Measurements from ENCODE around the gene OR8G1.
"Not testable (repeated sequence)": the region's sequence is repeated elsewhere in the genome, so short reads cannot be mapped to it uniquely, and the experiment has no call there.

OR8G1 gene

GRCh38 chr11:124233376-124233775 lies 7.5 kb upstream of the OR8G1 start:
- DNase-seq (ENCODE audit: low read depth in 2 of 2, low spot score in 1 of 2) = no peak

GRCh38 chr11:124238512-124238911 lies 2.4 kb upstream of the OR8G1 start:
- no peak for DNase-seq (ENCODE audit: low read depth in 2 of 2, low spot score in 1 of 2)

- not testable (repeated sequence) for DNase-seq (ENCODE audit: low read depth in 2 of 2, low spot score in 1 of 2)
Observed at GRCh38 chr11:124249869-124250268, 9.0 kb downstream of the OR8G1 start.

- DNase-seq (ENCODE audit: low read depth in 2 of 2, low spot score in 1 of 2) = no peak
Observed at GRCh38 chr11:124256076-124256475, 15.2 kb downstream of the OR8G1 start, which contains the start of gene OR8G5. OR8G5 (plus strand) TSS chr11:124256376; CDS start chr11:124264932, 8,556 bp downstream.

- not testable (repeated sequence) for DNase-seq (ENCODE audit: low read depth in 2 of 2, low spot score in 1 of 2)
Observed at GRCh38 chr11:124265041-124265440, 24.1 kb downstream of the OR8G1 start.

GRCh38 chr11:124270886-124271285 lies 30.0 kb downstream of the OR8G1 start:
- not testable (repeated sequence) for DNase-seq (ENCODE audit: low read depth in 2 of 2, low spot score in 1 of 2)

- DNase-seq (ENCODE audit: low read depth in 2 of 2, low spot score in 1 of 2) = no peak
Observed at GRCh38 chr11:124274000-124274399, 33.1 kb downstream of the OR8G1 start.

GRCh38 chr11:124276081-124276480 lies 35.2 kb downstream of the OR8G1 start:
- DNase-seq (ENCODE audit: low read depth in 2 of 2, low spot score in 1 of 2) = no peak

GRCh38 chr11:124277207-124277606 lies 36.3 kb downstream of the OR8G1 start:
- no peak for DNase-seq (ENCODE audit: low read depth in 2 of 2, low spot score in 1 of 2)

- no peak for DNase-seq (ENCODE audit: low read depth in 2 of 2, low spot score in 1 of 2)
Observed at GRCh38 chr11:124277804-124278203, 36.9 kb downstream of the OR8G1 start.

GRCh38 chr11:124278261-124278660 lies 37.4 kb downstream of the OR8G1 start:
- no peak for DNase-seq (ENCODE audit: low read depth in 2 of 2, low spot score in 1 of 2)

- no peak for DNase-seq (ENCODE audit: low read depth in 2 of 2, low spot score in 1 of 2)
Observed at GRCh38 chr11:124285610-124286344, 44.9 kb downstream of the OR8G1 start.

- no peak for DNase-seq (ENCODE audit: low read depth in 2 of 2, low spot score in 1 of 2)
Observed at GRCh38 chr11:124294687-124295086, 53.8 kb downstream of the OR8G1 start.

GRCh38 chr11:124296016-124296415 lies 55.1 kb downstream of the OR8G1 start:
- DNase-seq (ENCODE audit: low read depth in 2 of 2, low spot score in 1 of 2) = no peak

- no peak for DNase-seq (ENCODE audit: low read depth in 2 of 2, low spot score in 1 of 2)
Observed at GRCh38 chr11:124297921-124298320, 57.0 kb downstream of the OR8G1 start.

GRCh38 chr11:124301548-124301947 lies 60.7 kb downstream of the OR8G1 start:
- no peak for DNase-seq (ENCODE audit: low read depth in 2 of 2, low spot score in 1 of 2)

- DNase-seq (ENCODE audit: low read depth in 2 of 2, low spot score in 1 of 2) = no peak
Observed at GRCh38 chr11:124302347-124303125, 61.6 kb downstream of the OR8G1 start.

All from stimulated activated CD8-positive, alpha-beta memory T cell treated with anti-CD3 and anti-CD28 coated beads, Interleukin-4, amount 100 ng/mL, for 4 hours (primary cell).